GM19397 (cell line): ENCODE results near the gene DLL3.

ENCODE experiments used
- ATAC-seq: cut with Tn5 transposase; IDR thresholded peaks from one replicate; pipeline ENCODE4 v1.9.1; 2021; ENCODE audit warnings: mild to moderate bottlenecking, moderate library complexity; ENCODE audit not compliant: unreplicated experiment

DLL3 gene

DNA sequence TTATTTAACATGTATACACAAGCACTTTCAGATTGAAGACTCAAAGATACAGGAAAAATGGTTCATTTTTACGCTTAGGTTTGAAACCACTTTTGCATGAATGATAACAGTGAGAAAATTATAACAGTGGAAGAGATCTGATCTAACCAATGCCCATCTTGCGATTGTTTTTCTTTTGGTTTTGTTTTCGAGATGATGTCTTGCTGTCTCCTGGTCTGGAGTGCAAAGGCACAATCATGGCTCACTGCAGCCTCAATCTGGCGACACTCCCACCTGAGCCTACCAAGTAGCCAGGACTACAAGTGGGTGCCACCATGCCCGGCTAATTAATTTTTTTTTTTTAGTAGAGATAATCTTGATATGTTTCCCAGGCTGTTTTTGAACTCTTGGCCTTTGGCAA lies 51.5 kb downstream of the DLL3 start:
- no peak for ATAC-seq

- no peak for ATAC-seq
Measured at GRCh38 chr19:39553082-39553652, 54.4 kb downstream of the DLL3 start.

GRCh38 chr19:39554701-39555311 lies 56.1 kb downstream of the DLL3 start:
- ATAC-seq, result no peak

DNA sequence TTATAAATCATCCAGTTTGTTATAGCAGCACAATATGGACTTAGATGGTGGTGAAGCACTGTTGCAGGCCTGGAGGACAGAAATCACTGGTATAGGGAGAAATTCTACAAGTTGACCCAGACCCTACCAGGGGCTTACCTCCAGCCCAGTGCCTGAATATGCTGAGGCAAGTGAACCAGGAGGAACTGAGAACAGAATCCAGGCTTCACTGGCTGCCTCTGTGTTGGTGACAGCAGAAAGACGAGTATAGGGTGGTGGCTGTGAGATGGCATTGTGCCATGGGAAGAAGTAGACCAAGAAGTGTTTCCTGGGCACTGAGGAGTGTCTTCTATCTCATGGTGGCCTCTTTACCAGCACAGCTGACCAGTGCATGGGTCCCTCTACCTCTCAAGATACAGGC lies 57.1 kb downstream of the DLL3 start:
- ATAC-seq, result no peak
